Measurements from ENCODE around the gene TLR5.

- TF ChIP-seq, protein P1, sequence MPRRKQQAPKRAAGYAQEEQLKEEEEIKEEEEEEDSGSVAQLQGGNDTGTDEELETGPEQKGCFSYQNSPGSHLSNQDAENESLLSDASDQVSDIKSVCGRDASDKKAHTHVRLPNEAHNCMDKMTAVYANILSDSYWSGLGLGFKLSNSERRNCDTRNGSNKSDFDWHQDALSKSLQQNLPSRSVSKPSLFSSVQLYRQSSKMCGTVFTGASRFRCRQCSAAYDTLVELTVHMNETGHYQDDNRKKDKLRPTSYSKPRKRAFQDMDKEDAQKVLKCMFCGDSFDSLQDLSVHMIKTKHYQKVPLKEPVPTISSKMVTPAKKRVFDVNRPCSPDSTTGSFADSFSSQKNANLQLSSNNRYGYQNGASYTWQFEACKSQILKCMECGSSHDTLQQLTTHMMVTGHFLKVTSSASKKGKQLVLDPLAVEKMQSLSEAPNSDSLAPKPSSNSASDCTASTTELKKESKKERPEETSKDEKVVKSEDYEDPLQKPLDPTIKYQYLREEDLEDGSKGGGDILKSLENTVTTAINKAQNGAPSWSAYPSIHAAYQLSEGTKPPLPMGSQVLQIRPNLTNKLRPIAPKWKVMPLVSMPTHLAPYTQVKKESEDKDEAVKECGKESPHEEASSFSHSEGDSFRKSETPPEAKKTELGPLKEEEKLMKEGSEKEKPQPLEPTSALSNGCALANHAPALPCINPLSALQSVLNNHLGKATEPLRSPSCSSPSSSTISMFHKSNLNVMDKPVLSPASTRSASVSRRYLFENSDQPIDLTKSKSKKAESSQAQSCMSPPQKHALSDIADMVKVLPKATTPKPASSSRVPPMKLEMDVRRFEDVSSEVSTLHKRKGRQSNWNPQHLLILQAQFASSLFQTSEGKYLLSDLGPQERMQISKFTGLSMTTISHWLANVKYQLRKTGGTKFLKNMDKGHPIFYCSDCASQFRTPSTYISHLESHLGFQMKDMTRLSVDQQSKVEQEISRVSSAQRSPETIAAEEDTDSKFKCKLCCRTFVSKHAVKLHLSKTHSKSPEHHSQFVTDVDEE (CRISPR knock-in tag; IDR thresholded peaks at IDR 0.05), result no peak
- TF ChIP-seq, protein P2, sequence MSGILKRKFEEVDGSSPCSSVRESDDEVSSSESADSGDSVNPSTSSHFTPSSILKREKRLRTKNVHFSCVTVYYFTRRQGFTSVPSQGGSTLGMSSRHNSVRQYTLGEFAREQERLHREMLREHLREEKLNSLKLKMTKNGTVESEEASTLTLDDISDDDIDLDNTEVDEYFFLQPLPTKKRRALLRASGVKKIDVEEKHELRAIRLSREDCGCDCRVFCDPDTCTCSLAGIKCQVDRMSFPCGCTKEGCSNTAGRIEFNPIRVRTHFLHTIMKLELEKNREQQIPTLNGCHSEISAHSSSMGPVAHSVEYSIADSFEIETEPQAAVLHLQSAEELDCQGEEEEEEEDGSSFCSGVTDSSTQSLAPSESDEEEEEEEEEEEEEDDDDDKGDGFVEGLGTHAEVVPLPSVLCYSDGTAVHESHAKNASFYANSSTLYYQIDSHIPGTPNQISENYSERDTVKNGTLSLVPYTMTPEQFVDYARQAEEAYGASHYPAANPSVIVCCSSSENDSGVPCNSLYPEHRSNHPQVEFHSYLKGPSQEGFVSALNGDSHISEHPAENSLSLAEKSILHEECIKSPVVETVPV (CRISPR knock-in tag; IDR thresholded peaks at IDR 0.05), result no peak
- TF ChIP-seq ARNTL (CRISPR knock-in tag; IDR thresholded peaks at IDR 0.05; ENCODE audit: borderline replicate concordance, low read depth) (no peak), TCF4 (CRISPR knock-in tag; IDR thresholded peaks at IDR 0.05; ENCODE audit: borderline replicate concordance) (no peak), ZFP3 (CRISPR knock-in tag; IDR thresholded peaks at IDR 0.05) (no peak), ZNF70 (CRISPR knock-in tag; IDR thresholded peaks at IDR 0.05) (no peak), RARB (CRISPR knock-in tag; IDR thresholded peaks at IDR 0.05) (no peak), BACH2 (CRISPR knock-in tag; IDR thresholded peaks at IDR 0.05; ENCODE audit: borderline replicate concordance) (no peak), POU6F1 (CRISPR knock-in tag; IDR thresholded peaks at IDR 0.05; ENCODE audit: borderline replicate concordance, low read depth) (no peak), CREB5 (CRISPR knock-in tag; IDR thresholded peaks at IDR 0.05; ENCODE audit: low read depth) (no peak), ZC3H10 (CRISPR knock-in tag; IDR thresholded peaks at IDR 0.05) (no peak), ESRRG (CRISPR knock-in tag; IDR thresholded peaks at IDR 0.05) (no peak), ZNF8 (CRISPR knock-in tag; IDR thresholded peaks at IDR 0.05) (no peak)
- TF ChIP-seq, protein P3, sequence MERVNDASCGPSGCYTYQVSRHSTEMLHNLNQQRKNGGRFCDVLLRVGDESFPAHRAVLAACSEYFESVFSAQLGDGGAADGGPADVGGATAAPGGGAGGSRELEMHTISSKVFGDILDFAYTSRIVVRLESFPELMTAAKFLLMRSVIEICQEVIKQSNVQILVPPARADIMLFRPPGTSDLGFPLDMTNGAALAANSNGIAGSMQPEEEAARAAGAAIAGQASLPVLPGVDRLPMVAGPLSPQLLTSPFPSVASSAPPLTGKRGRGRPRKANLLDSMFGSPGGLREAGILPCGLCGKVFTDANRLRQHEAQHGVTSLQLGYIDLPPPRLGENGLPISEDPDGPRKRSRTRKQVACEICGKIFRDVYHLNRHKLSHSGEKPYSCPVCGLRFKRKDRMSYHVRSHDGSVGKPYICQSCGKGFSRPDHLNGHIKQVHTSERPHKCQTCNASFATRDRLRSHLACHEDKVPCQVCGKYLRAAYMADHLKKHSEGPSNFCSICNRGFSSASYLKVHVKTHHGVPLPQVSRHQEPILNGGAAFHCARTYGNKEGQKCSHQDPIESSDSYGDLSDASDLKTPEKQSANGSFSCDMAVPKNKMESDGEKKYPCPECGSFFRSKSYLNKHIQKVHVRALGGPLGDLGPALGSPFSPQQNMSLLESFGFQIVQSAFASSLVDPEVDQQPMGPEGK (CRISPR knock-in tag; IDR thresholded peaks at IDR 0.05; ENCODE audit: borderline replicate concordance), result no peak
These were observed 59.2 kb downstream of the TLR5 start for GRCh38 chr1:223083831-223084230.
